ENCODE results near the gene AP2S1. TPM values are rescaled to one million over a fixed set of nuclear protein-coding genes. Genes with fewer than 3 reads are reported as not detected.
"Not testable (repeated sequence)": the region's sequence is repeated elsewhere in the genome, so short reads cannot be mapped to it uniquely, and the experiment has no call there.

The AP2S1 gene
- total RNA-seq, 1 donor, result 53.1 TPM

DNA sequence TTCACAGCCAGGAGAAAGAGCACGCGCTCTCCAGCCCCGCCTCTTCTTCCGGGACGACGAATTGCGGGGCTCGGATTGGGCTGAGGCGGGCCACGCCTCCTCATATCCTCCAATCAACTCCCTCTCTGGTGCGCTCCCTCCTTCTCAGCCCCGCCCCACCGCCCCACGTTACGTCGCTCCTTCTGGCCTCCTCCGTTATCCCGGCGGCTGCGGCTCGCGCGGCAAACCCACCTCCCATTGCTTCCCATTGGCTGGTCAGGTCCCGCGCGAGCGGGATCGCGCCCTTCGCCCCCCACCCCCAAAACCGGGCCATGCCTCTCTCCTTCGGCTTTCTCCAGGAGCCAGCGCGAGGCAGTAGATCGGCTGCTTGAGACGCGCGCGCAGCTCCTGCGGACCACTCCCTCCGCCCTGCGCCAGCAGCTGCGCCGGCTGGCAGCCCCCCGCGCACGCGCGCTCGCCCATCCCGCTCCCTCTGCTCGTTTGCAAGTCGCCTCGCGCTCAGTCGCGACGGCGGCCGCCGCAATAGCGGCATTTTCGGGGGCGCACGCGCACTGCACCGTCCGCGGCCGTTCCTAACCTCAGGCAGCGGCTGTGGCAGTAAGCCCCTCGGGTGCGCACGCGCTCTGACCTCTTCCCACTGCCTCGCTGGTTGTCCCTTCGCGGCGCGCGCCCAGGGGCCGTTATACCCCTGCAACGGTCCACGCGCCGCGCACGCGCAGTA lies 9.6 kb upstream of the AP2S1 start:
- Histone ChIP-seq H3K27me3 (ENCODE audit: insufficient read depth, low read length) (no peaks in the 10 kb centered on the region), H3K4me3 (ENCODE audit: low read length) (peak overlapping the region; percentile 76), H3K4me1 (ENCODE audit: insufficient read depth, low read length) (peaks cover 49% of the 10 kb centered on the region), H3K9me3 (ENCODE audit: low read depth, low read length) (no peaks in the 10 kb centered on the region)

DNA sequence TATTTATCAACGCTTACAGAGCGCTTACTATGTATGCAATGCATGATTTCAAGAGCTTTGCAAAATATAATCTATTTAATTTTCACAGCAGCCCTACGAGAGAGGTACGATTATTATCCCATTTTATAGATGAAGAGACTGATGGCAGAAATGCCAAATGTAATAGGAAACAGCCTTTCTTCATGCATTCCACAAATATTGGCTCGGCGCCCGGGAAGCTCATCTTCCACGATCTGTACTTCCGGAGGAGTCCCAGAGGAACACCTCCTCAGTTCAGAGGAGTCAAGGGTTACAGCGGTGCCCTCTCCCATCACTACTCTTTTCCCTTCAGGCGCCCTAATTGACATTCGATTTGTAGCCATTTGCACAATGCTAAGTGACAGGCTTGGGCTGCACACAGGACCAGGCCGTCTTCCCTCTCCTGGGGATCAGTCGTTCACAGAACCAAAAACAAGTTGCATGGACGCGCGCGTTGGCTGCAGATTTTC lies 9.0 kb upstream of the AP2S1 start:
- no peaks in the 10 kb centered on the region for H3K9me3 ChIP-seq (ENCODE audit: low read depth, low read length)

DNA sequence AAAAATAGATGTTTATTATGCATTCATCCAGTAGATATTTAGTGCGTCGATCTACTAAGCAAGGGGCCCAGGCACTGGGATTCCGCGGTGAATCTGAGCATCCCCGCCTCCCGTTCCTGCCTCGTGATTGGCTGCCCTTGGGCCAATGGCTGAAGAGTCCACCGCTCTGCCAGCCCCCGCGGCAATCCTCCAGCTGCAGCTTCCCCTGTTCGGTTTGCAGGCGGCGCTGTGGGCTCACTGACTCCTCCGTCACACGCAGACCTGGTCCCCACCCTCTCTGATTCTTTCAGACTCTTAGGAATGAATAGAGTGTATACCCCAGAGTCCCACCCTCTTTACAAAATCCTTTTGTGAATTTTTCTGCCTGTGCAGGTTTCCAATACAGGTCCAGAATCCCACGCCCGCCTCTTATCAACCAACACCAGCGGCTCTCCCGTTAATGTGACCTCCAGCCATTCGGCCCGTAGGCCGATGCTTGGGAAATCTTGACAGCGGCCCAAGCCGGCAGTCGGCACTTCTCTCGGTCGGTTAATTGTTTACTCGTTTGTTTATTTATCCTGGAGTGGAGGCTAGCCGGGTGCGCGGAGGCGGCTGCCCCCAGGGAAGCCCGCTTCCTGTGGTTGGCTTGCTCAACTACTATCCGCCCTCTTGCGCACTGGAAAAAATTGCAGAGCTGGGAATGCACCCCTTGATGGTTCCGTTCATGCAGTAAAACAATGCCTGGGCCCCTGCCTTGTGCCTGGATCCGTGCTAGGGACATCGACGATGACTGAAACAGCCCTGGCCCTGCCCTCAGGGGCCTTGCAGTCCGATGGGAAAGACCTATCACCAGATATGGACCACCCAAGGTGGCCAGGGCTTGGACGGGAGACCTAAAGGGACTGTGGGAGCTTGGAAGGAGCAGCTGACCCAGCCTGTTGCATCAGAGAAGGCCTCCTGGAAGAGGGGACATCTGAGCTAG lies 5.7 kb upstream of the AP2S1 start:
- Histone ChIP-seq H3K27me3 (ENCODE audit: insufficient read depth, low read length) (no peaks in the 10 kb centered on the region), H3K9me3 (ENCODE audit: low read depth, low read length) (no peaks in the 10 kb centered on the region), H3K4me1 (ENCODE audit: insufficient read depth, low read length) (peaks cover 21% of the 10 kb centered on the region), H3K4me3 (ENCODE audit: low read length) (peak overlapping the region; percentile 18)

More for the DNA sequence above, 9.0 kb upstream of the AP2S1 start:
- Histone ChIP-seq H3K27me3 (ENCODE audit: insufficient read depth, low read length) (no peaks in the 10 kb centered on the region), H3K4me3 (ENCODE audit: low read length) (peak overlapping the region; percentile 76), H3K4me1 (ENCODE audit: insufficient read depth, low read length) (peaks cover 49% of the 10 kb centered on the region)

DNA sequence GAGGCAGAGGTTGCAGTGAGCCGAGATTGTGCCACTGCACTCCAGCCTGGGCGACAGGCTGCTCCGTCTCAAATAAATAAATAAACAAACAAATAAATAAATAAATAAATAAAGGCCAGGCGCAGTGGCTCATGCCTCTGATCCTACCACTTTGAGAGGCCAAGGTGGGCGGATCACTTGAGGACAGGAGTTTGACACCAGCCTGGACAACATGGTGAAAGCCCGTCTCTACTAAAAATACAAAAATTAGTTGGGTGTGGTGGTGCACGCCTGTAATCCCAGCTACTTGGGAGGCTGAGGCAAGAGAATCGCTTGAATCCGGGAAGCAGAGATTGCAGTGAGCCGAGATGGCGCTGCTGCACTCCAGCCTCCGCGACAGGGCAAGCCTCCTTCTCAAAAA lies 4.1 kb upstream of the AP2S1 start:
- H3K4me3 ChIP-seq (ENCODE audit: low read length); H3K27me3 ChIP-seq (ENCODE audit: insufficient read depth, low read length); H3K9me3 ChIP-seq (ENCODE audit: low read depth, low read length): not testable (repeated sequence)
- H3K4me1 ChIP-seq (ENCODE audit: insufficient read depth, low read length), result peaks cover 24% of the 10 kb centered on the region

DNA sequence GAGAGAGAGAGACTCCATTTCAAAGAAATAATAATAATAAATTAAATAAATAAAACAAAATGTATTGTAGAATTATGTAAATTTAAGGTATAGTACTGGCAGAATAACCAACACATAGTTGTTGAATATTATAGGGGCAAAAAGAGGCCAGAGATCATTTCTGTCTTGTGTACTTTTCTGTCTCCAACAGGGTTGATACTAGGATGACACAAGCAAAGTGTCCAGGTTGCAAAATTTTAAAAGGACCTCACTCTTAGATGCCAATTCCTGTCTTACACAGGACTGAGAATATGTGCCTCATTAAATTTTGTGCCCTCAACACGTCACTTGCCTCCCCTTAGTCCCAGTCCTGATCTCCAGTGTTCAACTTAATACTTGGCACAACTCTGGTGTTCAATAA lies 2.2 kb upstream of the AP2S1 start:
- Histone ChIP-seq H3K9me3 (ENCODE audit: low read depth, low read length) (no peaks in the 10 kb centered on the region), H3K27me3 (ENCODE audit: insufficient read depth, low read length) (no peaks in the 10 kb centered on the region), H3K4me3 (ENCODE audit: low read length) (no peak overlapping the region), H3K4me1 (ENCODE audit: insufficient read depth, low read length) (peaks cover 32% of the 10 kb centered on the region)

DNA sequence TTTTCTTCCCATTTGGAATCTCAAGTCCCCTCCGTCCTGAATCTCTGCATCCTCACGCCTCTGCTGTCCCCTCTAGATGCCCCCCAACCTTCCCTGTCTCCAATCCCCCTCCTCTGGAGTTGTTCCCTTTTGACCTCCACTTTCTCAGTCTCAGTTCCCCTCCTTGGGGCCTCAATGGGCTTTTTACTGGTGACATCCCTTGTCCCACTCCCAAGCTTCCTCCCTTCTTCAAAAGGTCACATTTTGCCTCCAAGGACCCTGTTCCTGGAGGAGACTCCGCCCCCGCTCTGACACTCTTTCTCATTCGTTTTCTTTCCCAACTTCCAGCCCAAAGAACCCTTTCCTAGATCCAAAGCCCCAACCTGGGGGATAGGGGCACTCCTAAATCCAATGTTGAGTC lies 1.0 kb downstream of the AP2S1 start:
- H3K9me3 ChIP-seq (ENCODE audit: low read depth, low read length), result no peaks in the 10 kb centered on the region
- peaks cover 31% of the 10 kb centered on the region for H3K4me1 ChIP-seq (ENCODE audit: insufficient read depth, low read length)
- no peak overlapping the region for H3K4me3 ChIP-seq (ENCODE audit: low read length)
- no peaks in the 10 kb centered on the region for H3K27me3 ChIP-seq (ENCODE audit: insufficient read depth, low read length)

DNA sequence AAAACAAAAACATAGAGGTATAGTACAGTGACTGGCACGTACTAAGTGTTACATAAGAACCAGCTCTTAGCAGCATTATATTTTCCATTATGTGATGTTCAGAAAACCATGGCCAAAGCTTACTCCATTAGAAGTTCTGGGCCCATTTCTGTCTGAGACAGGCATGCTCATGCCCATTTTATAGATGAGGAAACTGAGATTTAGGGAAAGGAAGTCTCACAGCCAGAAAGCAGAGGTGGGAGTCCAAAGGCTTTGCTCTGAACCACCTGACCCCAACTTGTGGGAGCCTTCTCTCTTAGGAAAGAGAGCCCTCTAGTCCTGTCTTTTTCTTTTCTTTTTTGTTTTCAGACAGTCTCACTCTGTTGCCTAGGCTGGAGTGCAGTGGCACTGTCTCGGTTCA lies 2.3 kb downstream of the AP2S1 start:
- peaks cover 31% of the 10 kb centered on the region for H3K4me1 ChIP-seq (ENCODE audit: insufficient read depth, low read length)
- no peaks in the 10 kb centered on the region for H3K9me3 ChIP-seq (ENCODE audit: low read depth, low read length)
- no peak overlapping the region for H3K4me3 ChIP-seq (ENCODE audit: low read length)
- no peaks in the 10 kb centered on the region for H3K27me3 ChIP-seq (ENCODE audit: insufficient read depth, low read length)

DNA sequence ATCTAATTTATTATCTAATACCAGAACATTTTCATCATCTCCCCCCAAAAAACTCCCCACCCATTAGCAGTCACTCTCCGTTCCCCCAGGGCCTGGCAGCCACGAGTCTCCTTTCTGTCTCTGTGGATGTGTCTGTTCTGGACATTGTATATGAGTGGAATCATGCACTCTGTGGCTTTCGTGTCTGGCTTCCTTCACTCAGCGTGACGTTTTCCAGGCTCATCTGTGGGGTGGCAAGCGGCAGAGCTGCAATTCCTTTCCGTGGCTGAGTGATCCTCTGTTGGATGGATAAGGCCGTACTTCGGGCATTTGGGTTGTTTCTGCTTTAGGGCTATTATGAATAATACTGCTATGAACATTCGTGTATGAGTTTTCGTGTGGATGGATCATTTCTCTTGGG lies 3.1 kb downstream of the AP2S1 start:
- Histone ChIP-seq H3K4me3 (ENCODE audit: low read length) (no peak overlapping the region), H3K9me3 (ENCODE audit: low read depth, low read length) (no peaks in the 10 kb centered on the region), H3K4me1 (ENCODE audit: insufficient read depth, low read length) (peaks cover 31% of the 10 kb centered on the region), H3K27me3 (ENCODE audit: insufficient read depth, low read length) (no peaks in the 10 kb centered on the region)

DNA sequence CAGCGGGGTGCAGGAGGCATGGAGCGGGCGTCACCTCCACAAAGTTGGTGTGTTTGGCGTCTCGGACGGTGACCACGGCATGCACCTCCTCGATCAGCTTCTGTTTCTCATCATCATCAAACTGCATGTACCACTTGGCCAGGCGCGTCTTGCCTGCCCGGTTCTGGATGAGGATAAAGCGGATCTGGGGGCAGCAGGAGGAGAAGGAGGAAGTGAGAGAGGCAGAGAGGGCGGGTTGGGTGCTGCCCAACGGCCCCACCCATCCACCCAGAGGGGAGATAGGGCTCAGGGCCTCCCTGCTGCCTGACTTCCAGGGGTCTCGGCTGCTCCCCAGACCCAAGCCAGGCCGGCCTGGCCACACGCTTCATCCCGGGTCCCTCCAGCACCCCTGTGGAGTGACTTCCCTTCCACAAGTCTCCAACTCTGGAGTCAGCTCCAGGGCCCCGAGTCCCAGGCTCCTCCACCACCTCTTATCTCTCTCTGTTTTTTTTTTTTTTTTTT lies 4.6 kb downstream of the AP2S1 start:
- Histone ChIP-seq H3K4me3 (ENCODE audit: low read length) (no peak overlapping the region), H3K4me1 (ENCODE audit: insufficient read depth, low read length) (peaks cover 31% of the 10 kb centered on the region), H3K9me3 (ENCODE audit: low read depth, low read length) (no peaks in the 10 kb centered on the region), H3K27me3 (ENCODE audit: insufficient read depth, low read length) (no peaks in the 10 kb centered on the region)

DNA sequence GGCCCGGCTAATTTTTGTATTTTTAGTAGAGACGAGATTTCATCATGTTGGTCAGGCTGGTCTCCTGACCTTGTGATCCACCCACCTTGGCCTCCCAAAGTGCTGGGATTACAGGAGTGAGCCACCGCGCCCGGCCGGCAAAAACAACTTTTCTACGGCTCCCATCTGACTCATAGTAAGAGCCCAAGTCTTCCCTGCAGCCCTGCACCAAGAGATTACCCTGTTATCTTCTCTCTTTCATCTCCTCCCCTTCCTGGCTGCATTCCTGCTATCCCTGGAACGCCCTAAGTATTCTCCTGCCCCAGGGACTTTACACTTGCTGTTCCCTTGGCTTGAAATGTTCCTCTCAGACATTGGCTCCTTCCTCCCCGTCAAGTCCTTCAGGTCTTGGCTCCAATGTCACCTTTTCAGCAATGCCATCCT lies 6.6 kb downstream of the AP2S1 start:
- Histone ChIP-seq H3K27me3 (ENCODE audit: insufficient read depth, low read length) (no peaks in the 10 kb centered on the region), H3K4me3 (ENCODE audit: low read length) (no peak overlapping the region), H3K9me3 (ENCODE audit: low read depth, low read length) (no peaks in the 10 kb centered on the region), H3K4me1 (ENCODE audit: insufficient read depth, low read length) (peaks cover 19% of the 10 kb centered on the region)

DNA sequence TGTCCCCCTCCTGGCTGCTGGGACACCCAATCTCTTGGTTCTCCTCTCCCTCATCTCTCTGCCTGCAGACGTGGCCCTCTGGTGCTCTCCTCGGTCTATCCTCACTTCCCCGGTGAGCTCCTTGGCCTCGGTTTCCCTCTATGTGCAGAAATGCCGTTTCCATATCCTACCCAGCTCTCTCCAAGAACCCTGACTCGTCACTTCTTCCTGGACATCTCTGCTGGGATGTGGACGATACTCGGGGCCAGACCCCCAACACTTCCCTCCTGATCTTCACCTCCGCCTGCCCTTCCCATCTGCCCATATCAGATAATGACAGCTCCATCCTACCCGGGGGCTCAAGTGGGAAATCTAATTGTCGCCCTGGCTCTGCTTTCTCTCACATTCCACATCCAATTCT lies 7.9 kb downstream of the AP2S1 start:
- Histone ChIP-seq H3K9me3 (ENCODE audit: low read depth, low read length) (no peaks in the 10 kb centered on the region), H3K4me3 (ENCODE audit: low read length) (no peak overlapping the region), H3K27me3 (ENCODE audit: insufficient read depth, low read length) (no peaks in the 10 kb centered on the region), H3K4me1 (ENCODE audit: insufficient read depth, low read length) (peaks cover 13% of the 10 kb centered on the region)

DNA sequence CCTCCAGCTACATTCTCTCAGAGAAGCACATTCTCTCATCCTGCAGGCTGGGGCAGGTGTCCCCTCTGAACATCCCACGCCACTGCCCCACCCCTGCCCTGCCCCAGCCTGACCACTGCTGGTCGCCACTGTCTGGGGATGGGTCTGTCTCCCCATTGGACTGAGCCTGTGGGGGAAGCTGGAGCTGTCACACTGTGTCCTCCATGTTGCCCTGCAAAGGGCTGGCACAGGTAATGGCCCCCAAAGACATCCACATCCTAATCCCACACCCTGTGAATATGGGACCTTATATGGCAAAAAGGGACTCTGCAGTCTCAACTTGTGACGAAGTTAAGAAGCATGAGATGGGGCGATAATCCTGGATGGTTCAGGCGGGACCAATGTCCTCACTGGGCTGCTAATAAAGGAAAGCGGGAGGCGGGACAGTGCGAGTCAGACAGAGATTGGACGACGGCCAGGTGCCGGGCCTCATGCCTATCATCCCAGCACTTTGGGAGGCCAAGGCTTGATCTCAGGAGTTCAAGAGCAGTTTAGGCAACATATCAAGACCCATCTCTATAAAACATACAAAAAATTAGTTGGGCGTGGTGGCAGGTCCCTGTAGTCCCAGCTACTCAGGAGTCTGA lies 9.1 kb downstream of the AP2S1 start:
- Histone ChIP-seq H3K27me3 (ENCODE audit: insufficient read depth, low read length) (no peaks in the 10 kb centered on the region), H3K9me3 (ENCODE audit: low read depth, low read length) (no peaks in the 10 kb centered on the region), H3K4me1 (ENCODE audit: insufficient read depth, low read length) (peaks cover 10% of the 10 kb centered on the region), H3K4me3 (ENCODE audit: low read length) (no peak overlapping the region)

DNA sequence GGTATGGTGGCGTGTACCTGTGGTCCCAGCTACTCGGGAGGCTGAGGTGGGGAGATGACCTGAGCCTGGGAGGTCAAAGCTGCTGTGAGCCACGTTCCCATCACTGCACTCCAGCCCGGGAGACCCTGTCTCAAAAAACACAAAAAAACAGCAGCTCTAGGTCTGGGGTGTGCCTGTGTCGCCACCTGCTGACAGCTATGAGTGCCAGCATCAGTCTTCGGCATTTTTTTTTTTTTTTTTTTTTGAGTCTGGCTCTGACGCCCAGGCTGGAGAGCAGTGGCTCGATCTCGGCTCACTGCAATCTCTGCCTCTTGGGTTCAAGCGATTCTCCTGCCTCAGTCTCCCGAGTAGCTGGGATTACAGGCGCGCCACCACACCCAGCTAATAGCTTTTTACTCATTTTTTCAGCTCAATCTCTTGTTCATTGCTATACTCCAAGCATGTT lies 10.1 kb downstream of the AP2S1 start:
- H3K4me3 ChIP-seq (ENCODE audit: low read length), result no peak overlapping the region
- H3K9me3 ChIP-seq (ENCODE audit: low read depth, low read length), result no peaks in the 10 kb centered on the region
- no peaks in the 10 kb centered on the region for H3K27me3 ChIP-seq (ENCODE audit: insufficient read depth, low read length)
- H3K4me1 ChIP-seq (ENCODE audit: insufficient read depth, low read length), result no peaks in the 10 kb centered on the region

DNA sequence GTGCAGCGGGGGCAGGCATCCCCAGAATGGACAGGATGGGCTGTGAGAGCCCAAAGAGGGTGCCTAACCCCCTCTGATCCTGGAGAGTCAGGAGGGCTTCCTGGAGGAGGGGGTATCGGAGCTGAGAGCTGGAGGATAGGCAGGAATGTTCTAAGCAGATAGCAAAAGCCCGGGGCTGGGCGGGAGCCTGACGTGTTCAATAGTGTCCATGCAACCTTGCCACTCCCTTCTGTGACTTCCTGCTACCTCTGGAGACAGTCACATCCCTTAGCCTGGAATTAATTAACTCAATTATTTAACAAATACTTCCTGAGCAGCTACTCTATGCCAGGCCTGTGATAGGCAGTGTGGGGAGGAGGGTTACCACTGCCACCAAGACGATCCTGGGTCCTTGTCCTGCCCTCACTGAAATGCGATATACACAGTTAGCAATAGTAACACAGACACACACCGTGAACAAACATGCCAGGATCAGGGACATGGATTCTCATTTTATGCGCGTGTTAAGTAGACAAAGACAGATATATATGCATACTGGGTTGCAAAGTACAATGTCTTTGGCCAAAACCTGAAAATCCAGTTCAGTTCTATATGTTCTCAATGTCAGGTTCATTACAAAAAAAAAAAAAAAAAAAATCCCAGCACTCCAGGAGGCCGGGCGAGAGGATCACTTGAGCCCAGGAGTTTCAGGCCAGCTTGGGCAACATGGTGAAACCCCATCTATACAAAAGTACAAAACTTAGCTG lies 10.7 kb downstream of the AP2S1 start:
- no peak overlapping the region for H3K4me3 ChIP-seq (ENCODE audit: low read length)
- H3K4me1 ChIP-seq (ENCODE audit: insufficient read depth, low read length), result no peaks in the 10 kb centered on the region
- H3K9me3 ChIP-seq (ENCODE audit: low read depth, low read length), result no peaks in the 10 kb centered on the region
- H3K27me3 ChIP-seq (ENCODE audit: insufficient read depth, low read length), result no peaks in the 10 kb centered on the region
